GM18517 (cell line): ENCODE measurements around the gene ZNF718.
"Not testable (repeated sequence)": the region's sequence is repeated elsewhere in the genome, so short reads cannot be mapped to it uniquely, and the experiment has no call there.

Experiments
- ATAC-seq: cut with Tn5 transposase; IDR thresholded peaks from one replicate; pipeline ENCODE4 v1.9.1; 2021; ENCODE audit warnings: mild to moderate bottlenecking, moderate library complexity; ENCODE audit not compliant: unreplicated experiment

ZNF718 gene

GRCh38 chr4:147233-147632 lies 22.9 kb downstream of the ZNF718 start:
- ATAC-seq = no peak

DNA sequence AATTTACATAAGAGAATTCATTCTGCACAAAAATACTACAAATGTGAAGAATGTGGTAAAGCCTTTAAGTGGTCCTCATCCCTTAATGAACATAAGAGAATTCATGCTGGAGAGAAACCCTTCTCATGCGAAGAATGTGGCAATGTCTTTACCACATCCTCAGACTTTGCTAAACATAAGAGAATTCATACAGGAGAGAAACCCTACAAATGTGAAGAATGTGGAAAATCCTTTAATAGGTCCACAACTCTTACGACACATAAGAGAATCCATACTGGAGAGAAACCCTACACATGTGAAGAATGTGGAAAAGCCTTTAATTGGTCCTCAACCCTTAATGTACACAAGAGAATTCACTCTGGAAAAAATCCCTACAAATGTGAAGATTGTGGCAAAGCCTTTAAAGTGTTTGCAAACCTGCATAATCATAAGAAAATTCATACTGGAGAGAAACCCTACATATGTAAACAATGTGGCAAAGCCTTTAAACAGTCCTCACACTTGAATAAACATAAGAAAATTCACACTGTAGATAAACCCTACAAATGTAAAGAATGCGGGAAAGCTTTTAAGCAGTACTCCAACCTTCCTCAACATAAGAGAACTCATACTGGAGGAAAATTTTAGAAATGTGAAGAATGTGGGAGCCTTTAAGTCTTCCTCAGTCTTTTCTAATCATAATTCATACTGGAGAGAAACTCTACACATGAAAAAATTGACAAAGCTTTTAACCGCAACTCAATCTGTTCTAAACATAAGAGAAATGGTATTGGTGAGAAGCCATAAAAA lies 37.4 kb downstream of the ZNF718 start:
- ATAC-seq = no peak

- ATAC-seq = not testable (repeated sequence)
Observed at GRCh38 chr4:169640-170039, 45.3 kb downstream of the ZNF718 start.

DNA sequence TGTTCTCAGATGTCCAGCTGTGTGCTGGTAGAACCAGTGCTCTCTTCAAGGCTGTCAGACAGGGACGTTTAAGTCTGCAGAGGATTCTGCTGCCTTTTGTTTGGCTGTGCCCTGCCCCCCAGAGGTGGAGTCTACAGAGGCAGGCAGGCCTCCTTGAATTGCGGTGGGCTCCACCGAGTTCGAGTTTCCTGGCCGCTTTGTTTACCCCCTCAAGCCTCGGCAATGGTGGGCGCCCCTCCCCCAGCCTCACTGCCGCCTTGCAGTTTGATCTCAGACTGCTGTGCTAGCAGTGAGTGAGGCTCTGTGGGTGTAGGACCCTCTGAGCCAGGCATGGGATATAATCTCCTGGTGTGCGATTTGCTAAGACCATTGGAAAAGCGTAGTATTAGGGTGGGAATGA lies 47.0 kb downstream of the ZNF718 start:
- ATAC-seq = not testable (repeated sequence)

- ATAC-seq = no peak
Observed at GRCh38 chr4:173666-174314, 49.5 kb downstream of the ZNF718 start.

DNA sequence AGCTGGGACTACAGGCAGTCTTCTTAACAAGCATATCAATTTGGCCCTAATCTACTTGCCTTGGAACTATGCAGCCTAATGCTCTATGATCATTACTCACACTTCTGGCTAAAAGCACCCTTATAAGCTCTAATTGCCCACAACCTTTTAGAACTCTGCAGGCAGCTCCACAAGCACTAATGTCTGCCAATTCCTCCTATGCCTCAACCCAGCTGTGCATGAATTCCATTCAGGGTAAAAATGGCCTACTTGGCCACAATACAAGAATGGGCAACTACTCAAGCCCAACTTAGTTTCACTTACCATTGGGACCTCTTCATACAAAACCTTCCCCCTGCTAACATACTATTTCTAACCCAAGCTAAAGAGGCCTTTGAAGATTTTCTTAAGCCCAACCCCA lies 51.7 kb downstream of the ZNF718 start:
- no peak for ATAC-seq

- ATAC-seq = no peak
Observed at GRCh38 chr4:176995-177394, 52.7 kb downstream of the ZNF718 start.

DNA sequence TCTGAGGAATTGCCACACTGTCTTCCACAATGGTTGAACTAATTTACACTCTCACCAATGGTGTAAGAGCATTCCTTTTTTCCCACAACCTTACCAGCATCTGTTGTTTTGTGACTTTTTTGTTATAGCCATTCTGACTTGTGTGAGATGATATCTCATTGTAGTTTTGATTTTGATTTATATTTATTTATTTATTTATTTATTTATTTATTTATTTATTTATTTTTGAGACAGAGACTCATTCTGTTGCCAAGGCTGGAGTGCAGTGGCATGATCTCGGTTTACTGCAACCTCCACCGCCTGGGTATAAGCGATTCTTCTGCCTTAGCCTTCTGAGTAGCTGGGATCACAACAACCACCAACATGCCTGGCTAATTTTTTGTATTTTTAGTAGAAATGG lies 57.9 kb downstream of the ZNF718 start:
- ATAC-seq = not testable (repeated sequence)

DNA sequence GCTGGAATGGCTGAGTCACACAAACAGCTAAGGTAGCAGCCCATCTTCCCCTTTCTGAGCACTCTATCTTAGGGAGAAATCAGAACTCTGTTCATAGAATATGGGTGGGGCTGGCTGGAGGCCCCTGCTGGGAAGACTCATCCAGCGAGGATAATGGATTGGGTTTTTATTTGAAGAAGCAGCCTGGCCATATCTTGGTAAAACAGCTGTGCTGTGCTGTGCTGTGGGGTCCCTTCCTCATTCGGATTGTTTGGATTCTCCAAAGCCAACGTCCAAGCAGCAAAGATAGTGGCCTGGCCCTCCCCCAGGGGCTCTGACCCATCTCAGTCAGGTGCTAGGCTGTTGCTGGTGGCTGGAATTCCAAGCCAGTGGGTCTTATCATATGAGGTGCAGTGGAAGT lies 63.8 kb downstream of the ZNF718 start:
- no peak for ATAC-seq

- ATAC-seq = not testable (repeated sequence)
Observed at GRCh38 chr4:195159-195558, 70.9 kb downstream of the ZNF718 start.

DNA sequence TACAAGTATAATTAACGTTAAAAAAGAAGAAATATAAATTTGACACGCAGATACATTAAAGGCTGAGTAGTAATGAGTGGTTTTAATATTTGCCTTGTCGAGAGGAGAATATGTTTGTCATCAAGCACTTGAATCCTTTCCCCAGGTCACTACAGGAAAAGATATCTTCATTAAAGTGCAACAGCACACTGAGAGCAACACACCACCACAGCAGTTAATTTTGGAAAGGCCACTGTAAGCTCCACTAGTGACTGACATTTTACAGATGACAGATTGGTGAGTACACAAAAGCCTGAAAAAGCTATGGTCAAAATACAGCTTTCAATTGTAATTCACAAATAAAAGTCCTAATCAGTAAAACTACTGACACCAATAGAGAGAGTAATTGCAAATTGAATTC lies 76.6 kb downstream of the ZNF718 start:
- no peak for ATAC-seq

GRCh38 chr4:202822-203221 lies 78.5 kb downstream of the ZNF718 start:
- ATAC-seq = not testable (repeated sequence)

DNA sequence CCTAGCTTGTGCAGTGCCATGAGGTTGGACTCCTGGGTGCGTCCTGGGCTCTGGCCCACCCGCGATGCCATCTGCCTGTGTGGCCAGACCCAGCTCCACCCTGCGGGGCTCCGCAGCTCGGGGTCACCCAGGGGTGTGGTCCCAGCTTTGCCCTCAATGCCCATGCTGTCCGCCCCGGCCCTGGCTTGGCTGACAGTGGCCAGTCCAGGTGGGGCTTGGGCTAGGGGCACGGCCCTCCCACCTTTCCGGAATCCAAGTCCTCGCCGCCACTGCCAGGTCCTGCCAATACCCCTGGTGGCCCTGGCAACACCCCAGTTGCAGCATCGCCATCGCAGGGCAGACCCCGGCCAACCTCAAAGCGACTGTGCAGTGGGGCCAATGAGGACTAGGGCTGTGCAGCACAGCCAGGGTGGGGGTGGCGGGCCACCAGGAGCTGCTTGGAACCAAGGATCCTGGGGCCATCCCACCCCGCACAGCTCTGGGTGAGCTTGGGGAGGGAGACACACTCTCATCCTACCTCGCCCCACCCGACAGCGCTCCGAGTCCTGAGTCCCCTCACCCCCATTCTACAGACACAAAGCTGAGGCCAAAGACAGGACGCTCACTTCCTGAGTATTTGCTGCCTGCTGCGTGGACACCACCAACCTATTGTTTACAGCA lies 80.9 kb downstream of the ZNF718 start:
- no peak for ATAC-seq

DNA sequence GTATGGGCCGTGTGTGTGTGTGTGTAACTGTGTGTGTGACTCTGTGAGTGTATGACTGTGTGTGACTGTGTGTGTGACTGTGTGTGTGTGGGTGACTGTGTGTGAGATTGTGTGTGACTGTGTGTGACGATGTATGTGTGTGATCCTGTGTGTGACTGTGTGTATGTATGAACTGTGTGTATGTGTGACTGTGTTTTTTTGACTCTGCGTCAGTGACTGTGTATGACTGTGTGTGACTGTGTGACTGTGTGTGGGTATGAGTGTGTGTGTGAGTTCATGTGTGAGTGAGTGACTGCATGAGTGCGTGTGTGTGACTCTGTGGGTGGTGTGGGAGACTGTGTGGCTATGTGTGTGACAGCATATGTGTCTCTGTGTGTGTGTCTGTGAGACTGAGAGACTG lies 81.8 kb downstream of the ZNF718 start:
- no peak for ATAC-seq

DNA sequence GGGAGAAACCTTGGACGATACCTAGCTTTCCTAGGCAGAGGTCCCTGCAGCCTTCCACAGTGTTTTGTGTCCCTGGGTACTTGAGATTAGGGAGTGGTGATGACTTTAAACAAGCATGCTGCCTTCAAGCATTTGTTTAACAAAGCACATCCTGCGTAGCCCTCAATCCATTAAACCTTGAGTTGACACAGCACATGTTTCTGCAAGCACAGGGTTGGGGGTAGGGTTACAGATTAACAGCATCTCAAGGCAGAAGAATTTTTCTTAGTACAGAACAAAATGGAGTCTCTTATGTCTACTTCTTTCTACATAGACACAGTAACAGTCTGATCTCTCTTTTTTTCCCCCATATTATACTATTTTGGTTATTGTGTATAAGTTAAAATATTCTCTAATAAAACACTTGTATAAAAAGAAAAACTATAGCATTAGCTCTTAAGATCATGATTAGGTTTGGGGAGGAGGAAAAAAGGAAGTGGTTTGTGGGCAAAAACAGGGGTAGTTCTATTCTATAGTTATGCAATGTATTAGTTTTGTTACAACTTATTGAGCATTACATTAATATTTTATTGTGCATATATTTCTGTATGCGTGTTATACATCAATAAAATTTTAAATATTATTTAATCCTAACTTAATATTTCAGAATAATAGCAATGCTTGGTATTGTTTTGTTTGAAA lies 84.3 kb downstream of the ZNF718 start:
- ATAC-seq = not testable (repeated sequence)

GRCh38 chr4:211033-211511 lies 86.8 kb downstream of the ZNF718 start:
- ATAC-seq = no peak

DNA sequence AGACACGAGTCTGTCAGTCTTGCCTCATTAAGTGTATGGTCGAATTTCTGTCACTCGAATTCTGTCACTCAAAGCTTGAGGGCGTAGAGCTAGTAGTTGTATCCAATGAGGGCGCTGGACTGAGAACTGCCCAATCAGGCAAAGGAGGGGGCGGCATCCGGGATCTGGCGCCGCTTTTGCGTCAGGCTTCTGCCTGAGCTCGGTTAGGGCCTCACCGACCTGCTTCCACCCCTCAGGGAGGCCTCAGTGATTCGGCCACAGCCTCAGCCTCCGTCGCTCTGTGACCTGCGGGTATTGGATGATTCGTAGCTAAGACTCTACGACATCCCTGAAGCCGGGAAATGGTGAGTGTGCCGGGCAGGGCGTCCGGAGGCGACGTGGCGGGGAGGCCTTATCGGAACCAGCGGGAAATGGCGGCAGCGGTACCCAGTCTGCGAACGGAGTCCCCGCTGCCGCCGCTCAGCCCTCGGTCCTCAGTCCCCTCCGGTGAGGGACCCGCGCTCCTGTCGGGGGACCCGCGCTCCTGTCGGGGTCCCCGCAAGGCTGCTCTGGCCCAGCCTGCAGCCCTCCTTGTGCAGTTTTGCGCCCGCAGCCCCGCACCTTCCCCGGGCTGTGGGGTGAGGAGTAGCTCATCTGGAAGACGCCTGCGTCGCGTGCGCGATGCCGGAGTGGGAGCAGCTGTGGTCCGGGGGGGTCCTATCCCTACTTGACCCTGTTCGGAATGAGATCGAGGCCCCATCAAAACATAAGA lies 88.3 kb downstream of the ZNF718 start:
- no peak for ATAC-seq

- not testable (repeated sequence) for ATAC-seq
Observed at GRCh38 chr4:213189-213535, 88.9 kb downstream of the ZNF718 start.
